ENCODE results near the gene FLYWCH1.

FLYWCH1 gene

GRCh38 chr16:2967721-2968161, 56.0 kb downstream of the FLYWCH1 start:
- H3K9me3 ChIP-seq (ENCODE audit: control insufficient read depth in 1 of 2, low read length in 2 of 2) = no peaks in the 10 kb centered on the region
- H3K4me1 ChIP-seq (ENCODE audit: control insufficient read depth in 1 of 2, insufficient read depth in 2 of 2, low read length in 2 of 2) = peaks cover 3 to 56% of the 10 kb centered on the region in 2 donors
- H3K36me3 ChIP-seq (ENCODE audit: control insufficient read depth in 1 of 2, insufficient read depth in 2 of 2, low read length in 2 of 2) = no peaks in the 10 kb centered on the region
- H3K27ac ChIP-seq (ENCODE audit: low read length) = no peak overlapping the region
- peaks cover 40% of the 10 kb centered on the region for H3K27me3 ChIP-seq (ENCODE audit: low read depth, low read length)
- no peak overlapping the region for H3K4me3 ChIP-seq (ENCODE audit: low read depth in 1 of 2, low read length in 2 of 2)

- H3K9me3 ChIP-seq (ENCODE audit: control insufficient read depth in 1 of 2, low read length in 2 of 2) = no peaks in the 10 kb centered on the region
- no peaks in the 10 kb centered on the region for H3K36me3 ChIP-seq (ENCODE audit: control insufficient read depth in 1 of 2, insufficient read depth in 2 of 2, low read length in 2 of 2)
- peak overlapping the region; percentile 53 to 83 for H3K4me3 ChIP-seq (ENCODE audit: low read depth in 1 of 2, low read length in 2 of 2)
- H3K27me3 ChIP-seq (ENCODE audit: low read depth, low read length) = peaks cover 33% of the 10 kb centered on the region
- no peak overlapping the region for H3K27ac ChIP-seq (ENCODE audit: low read length)
- H3K4me1 ChIP-seq (ENCODE audit: control insufficient read depth in 1 of 2, insufficient read depth in 2 of 2, low read length in 2 of 2) = peaks cover 3 to 50% of the 10 kb centered on the region in 2 donors
These were observed 56.6 kb downstream of the FLYWCH1 start for GRCh38 chr16:2968368-2968737.

GRCh38 chr16:2968738-2969544, 57.2 kb downstream of the FLYWCH1 start, which contains the start of gene PAQR4:
Gene PAQR4 (plus strand): TSS chr16:2969348. CDS start chr16:2969675, 327 bp downstream.
- Histone ChIP-seq H3K9me3 (ENCODE audit: control insufficient read depth in 1 of 2, low read length in 2 of 2) (no peaks in the 10 kb centered on the region), H3K36me3 (ENCODE audit: control insufficient read depth in 1 of 2, insufficient read depth in 2 of 2, low read length in 2 of 2) (no peaks in the 10 kb centered on the region), H3K4me3 (ENCODE audit: low read depth in 1 of 2, low read length in 2 of 2) (peak within 1 kb of the TSS; percentile 53 to 83), H3K27me3 (ENCODE audit: low read depth, low read length) (peaks cover 28% of the 10 kb centered on the region), H3K4me1 (ENCODE audit: control insufficient read depth in 1 of 2, insufficient read depth in 2 of 2, low read length in 2 of 2) (peaks cover 3 to 44% of the 10 kb centered on the region in 2 donors), H3K27ac (ENCODE audit: low read length) (no peak within 1 kb of the TSS)

- Histone ChIP-seq H3K36me3 (ENCODE audit: control insufficient read depth in 1 of 2, insufficient read depth in 2 of 2, low read length in 2 of 2) (no peaks in the 10 kb centered on the region), H3K4me3 (ENCODE audit: low read depth in 1 of 2, low read length in 2 of 2) (peak overlapping the region; percentile 33 to 83), H3K27ac (ENCODE audit: low read length) (no peak overlapping the region), H3K9me3 (ENCODE audit: control insufficient read depth in 1 of 2, low read length in 2 of 2) (no peaks in the 10 kb centered on the region), H3K27me3 (ENCODE audit: low read depth, low read length) (peaks cover 19% of the 10 kb centered on the region), H3K4me1 (ENCODE audit: control insufficient read depth in 1 of 2, insufficient read depth in 2 of 2, low read length in 2 of 2) (peaks cover 3 to 35% of the 10 kb centered on the region in 2 donors)
These were observed 58.1 kb downstream of the FLYWCH1 start for GRCh38 chr16:2969545-2970521.

GRCh38 chr16:2970563-2970962, 58.8 kb downstream of the FLYWCH1 start:
- peaks cover 3 to 33% of the 10 kb centered on the region in 2 donors for H3K4me1 ChIP-seq (ENCODE audit: control insufficient read depth in 1 of 2, insufficient read depth in 2 of 2, low read length in 2 of 2)
- peaks cover 19% of the 10 kb centered on the region for H3K27me3 ChIP-seq (ENCODE audit: low read depth, low read length)
- H3K27ac ChIP-seq (ENCODE audit: low read length) = no peak overlapping the region
- H3K36me3 ChIP-seq (ENCODE audit: control insufficient read depth in 1 of 2, insufficient read depth in 2 of 2, low read length in 2 of 2) = no peaks in the 10 kb centered on the region
- H3K4me3 ChIP-seq (ENCODE audit: low read depth in 1 of 2, low read length in 2 of 2) = peak overlapping the region in 1 of 2 donors; percentile 83
- H3K9me3 ChIP-seq (ENCODE audit: control insufficient read depth in 1 of 2, low read length in 2 of 2) = no peaks in the 10 kb centered on the region

- no peak overlapping the region for H3K27ac ChIP-seq (ENCODE audit: low read length)
- H3K27me3 ChIP-seq (ENCODE audit: low read depth, low read length) = peaks cover 12% of the 10 kb centered on the region
- no peak overlapping the region for H3K4me3 ChIP-seq (ENCODE audit: low read depth in 1 of 2, low read length in 2 of 2)
- H3K36me3 ChIP-seq (ENCODE audit: control insufficient read depth in 1 of 2, insufficient read depth in 2 of 2, low read length in 2 of 2) = no peaks in the 10 kb centered on the region
- peaks cover 3 to 33% of the 10 kb centered on the region in 2 donors for H3K4me1 ChIP-seq (ENCODE audit: control insufficient read depth in 1 of 2, insufficient read depth in 2 of 2, low read length in 2 of 2)
- no peaks in the 10 kb centered on the region for H3K9me3 ChIP-seq (ENCODE audit: control insufficient read depth in 1 of 2, low read length in 2 of 2)
These were observed 59.6 kb downstream of the FLYWCH1 start for GRCh38 chr16:2971134-2971984.

- Histone ChIP-seq H3K9me3 (ENCODE audit: control insufficient read depth in 1 of 2, low read length in 2 of 2) (no peaks in the 10 kb centered on the region), H3K27me3 (ENCODE audit: low read depth, low read length) (peaks cover 10% of the 10 kb centered on the region), H3K4me3 (ENCODE audit: low read depth in 1 of 2, low read length in 2 of 2) (no peak overlapping the region), H3K27ac (ENCODE audit: low read length) (no peak overlapping the region), H3K36me3 (ENCODE audit: control insufficient read depth in 1 of 2, insufficient read depth in 2 of 2, low read length in 2 of 2) (no peaks in the 10 kb centered on the region), H3K4me1 (ENCODE audit: control insufficient read depth in 1 of 2, insufficient read depth in 2 of 2, low read length in 2 of 2) (peaks cover 3 to 26% of the 10 kb centered on the region in 2 donors)
These were observed 60.5 kb downstream of the FLYWCH1 start for GRCh38 chr16:2971985-2972784.

GRCh38 chr16:2973093-2973492, 61.4 kb downstream of the FLYWCH1 start:
- no peak overlapping the region for H3K4me3 ChIP-seq (ENCODE audit: low read depth in 1 of 2, low read length in 2 of 2)
- H3K27ac ChIP-seq (ENCODE audit: low read length) = no peak overlapping the region
- H3K36me3 ChIP-seq (ENCODE audit: control insufficient read depth in 1 of 2, insufficient read depth in 2 of 2, low read length in 2 of 2) = no peaks in the 10 kb centered on the region
- peaks cover 2% of the 10 kb centered on the region for H3K27me3 ChIP-seq (ENCODE audit: low read depth, low read length)
- peaks cover 3 to 17% of the 10 kb centered on the region in 2 donors for H3K4me1 ChIP-seq (ENCODE audit: control insufficient read depth in 1 of 2, insufficient read depth in 2 of 2, low read length in 2 of 2)
- H3K9me3 ChIP-seq (ENCODE audit: control insufficient read depth in 1 of 2, low read length in 2 of 2) = no peaks in the 10 kb centered on the region

- no peak overlapping the region for H3K27ac ChIP-seq (ENCODE audit: low read length)
- H3K9me3 ChIP-seq (ENCODE audit: control insufficient read depth in 1 of 2, low read length in 2 of 2) = no peaks in the 10 kb centered on the region
- no peaks in the 10 kb centered on the region for H3K27me3 ChIP-seq (ENCODE audit: low read depth, low read length)
- peaks cover 3 to 10% of the 10 kb centered on the region in 2 donors for H3K4me1 ChIP-seq (ENCODE audit: control insufficient read depth in 1 of 2, insufficient read depth in 2 of 2, low read length in 2 of 2)
- H3K36me3 ChIP-seq (ENCODE audit: control insufficient read depth in 1 of 2, insufficient read depth in 2 of 2, low read length in 2 of 2) = no peaks in the 10 kb centered on the region
- H3K4me3 ChIP-seq (ENCODE audit: low read depth in 1 of 2, low read length in 2 of 2) = no peak overlapping the region
These were observed 62.0 kb downstream of the FLYWCH1 start for GRCh38 chr16:2973605-2974318.

All from muscle layer of duodenum (tissue), 2 donors.